IPS-20b (cell line): ENCODE data around the gene CHKB.
"Not testable (repeated sequence)": the region's sequence is repeated elsewhere in the genome, so short reads cannot be mapped to it uniquely, and the experiment has no call there.

ENCODE experiments used
- H3K27ac ChIP-seq: one replicate; pipeline ENCODE4 v1.5.1; 2013; ENCODE audit warnings: low read length
- H3K27me3 ChIP-seq: 2 replicates; pipeline ENCODE4 v1.6.1; 2013; ENCODE audit warnings: mild to moderate bottlenecking, low read length, inconsistent platforms; ENCODE audit not compliant: insufficient read depth
- H3K36me3 ChIP-seq: 2 replicates; pipeline ENCODE4 v1.6.1; 2013; ENCODE audit warnings: low read depth, mild to moderate bottlenecking, inconsistent platforms, low read length, moderate library complexity; ENCODE audit not compliant: insufficient read depth
- H3K4me1 ChIP-seq: 2 replicates; pipeline ENCODE4 v1.6.1; 2013; ENCODE audit warnings: mild to moderate bottlenecking, control low read depth, inconsistent platforms, low read length, moderate library complexity; ENCODE audit not compliant: insufficient read depth
- H3K4me3 ChIP-seq: 2 replicates; pipeline ENCODE4 v1.5.1; 2013; ENCODE audit warnings: mild to moderate bottlenecking, low read length, inconsistent platforms
- H3K9ac ChIP-seq: 2 replicates; pipeline ENCODE4 v1.6.1; 2013; ENCODE audit warnings: low read depth, mild to moderate bottlenecking, inconsistent platforms, low read length, moderate library complexity
- H3K9me3 ChIP-seq: 2 replicates; pipeline ENCODE4 v1.6.1; 2013; ENCODE audit warnings: mild to moderate bottlenecking, low read depth, low read length, inconsistent platforms; ENCODE audit not compliant: insufficient read depth

CHKB gene

DNA sequence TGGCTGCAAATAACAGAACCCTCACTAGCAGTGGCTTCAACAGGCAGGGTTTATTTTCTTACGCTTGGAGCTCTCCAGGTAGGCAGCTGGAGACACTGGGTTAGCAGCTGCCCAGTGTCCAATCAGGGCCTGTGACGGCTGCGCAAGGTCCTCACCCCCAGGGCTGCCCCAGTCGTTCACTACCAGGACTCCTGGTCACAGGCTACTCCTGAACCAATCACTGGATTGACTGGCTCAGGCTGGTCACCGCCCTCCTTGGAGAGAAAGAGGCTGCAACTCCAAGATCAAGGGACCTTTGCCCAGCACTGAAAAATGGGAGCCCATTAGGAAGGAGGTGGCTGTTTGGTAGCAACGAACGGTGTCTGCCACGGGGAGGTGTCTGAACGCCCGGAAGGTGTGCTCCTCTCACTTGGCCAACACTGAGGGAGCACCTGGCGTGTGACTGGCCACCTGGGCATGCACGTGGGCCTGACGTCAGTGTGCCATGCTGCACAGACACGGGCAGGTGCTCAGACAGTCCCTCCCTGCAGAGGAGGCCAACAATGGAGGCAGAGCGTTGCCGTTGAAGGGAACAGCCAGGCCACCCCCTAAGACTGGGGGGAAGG is 40.2 kb upstream of the CHKB start:
- Histone ChIP-seq H3K27me3 (peaks cover 20% of the 10 kb centered on the region), H3K36me3 (no peaks in the 10 kb centered on the region), H3K27ac (no peak overlapping the region), H3K4me1 (no peaks in the 10 kb centered on the region; the same call in 1 of the 2 replicates), H3K9ac (no peak overlapping the region), H3K9me3 (no peaks in the 10 kb centered on the region), H3K4me3 (no peak overlapping the region)

DNA sequence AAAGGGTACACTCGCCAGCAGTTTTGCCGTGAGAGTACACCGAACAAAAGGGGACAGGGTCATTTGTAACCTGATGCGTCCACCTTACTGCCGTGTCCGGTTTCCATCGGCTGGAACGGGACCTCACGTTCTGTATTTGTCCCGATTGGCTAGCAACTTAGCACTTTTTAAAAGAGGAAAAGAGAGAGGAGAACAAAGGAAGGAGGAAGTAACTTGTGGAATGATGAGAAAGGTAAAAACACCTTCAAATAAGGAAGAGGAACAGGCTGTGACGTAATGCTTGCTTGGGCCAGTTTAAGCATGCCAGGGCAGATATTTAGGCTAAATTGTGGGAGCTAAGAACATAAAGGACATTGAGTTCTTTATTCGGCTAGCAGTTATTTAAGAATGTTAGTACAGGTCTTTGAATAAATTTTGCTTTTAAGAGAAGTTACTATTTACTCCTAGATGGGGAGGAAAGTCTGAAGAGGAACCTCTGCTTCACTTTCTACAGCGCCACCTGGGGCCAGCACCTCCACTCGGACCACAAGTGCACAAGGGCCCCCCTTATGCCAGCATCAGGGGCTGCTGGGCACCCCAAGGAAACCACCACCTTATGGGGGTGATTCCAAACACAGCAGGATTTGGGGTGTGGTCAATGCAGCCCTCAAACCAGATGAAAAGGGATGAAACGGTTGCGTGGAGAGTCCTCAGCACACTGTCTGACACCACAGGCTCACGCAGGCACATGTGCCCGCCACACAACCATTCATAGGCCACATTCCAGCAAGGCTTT is 39.5 kb upstream of the CHKB start:
- no peaks in the 10 kb centered on the region; the same call in 1 of the 2 replicates for H3K4me1 ChIP-seq
- peak overlapping the region; percentile 35 for H3K4me3 ChIP-seq
- no peak overlapping the region for H3K27ac ChIP-seq
- H3K9me3 ChIP-seq, result no peaks in the 10 kb centered on the region
- H3K27me3 ChIP-seq, result peaks cover 20% of the 10 kb centered on the region
- no peak overlapping the region for H3K9ac ChIP-seq
- H3K36me3 ChIP-seq, result no peaks in the 10 kb centered on the region

DNA sequence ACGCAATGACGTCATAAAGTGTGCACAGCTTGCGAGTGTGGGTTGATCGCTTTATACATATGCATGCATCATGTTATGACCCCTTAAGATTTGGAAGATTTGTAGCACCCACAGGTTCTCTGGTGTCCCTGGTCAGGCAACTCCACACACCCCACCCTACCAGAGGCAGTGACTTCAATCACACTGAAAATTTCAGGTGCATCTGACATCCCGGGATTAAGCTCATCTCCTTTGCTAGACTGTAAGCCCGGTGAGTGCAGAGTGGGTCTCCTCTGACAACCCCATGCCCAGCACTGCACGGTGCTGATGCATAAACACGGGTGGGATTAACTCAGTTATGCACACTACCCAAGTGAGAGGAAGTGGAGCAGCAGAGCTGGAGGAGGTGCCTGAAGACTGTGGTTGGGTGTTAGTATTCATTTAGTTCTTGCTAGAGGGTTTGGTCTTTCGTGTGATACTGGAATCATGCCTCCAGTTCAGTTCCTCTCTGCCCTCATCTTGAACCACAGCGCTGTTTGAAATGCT is 38.8 kb upstream of the CHKB start:
- Histone ChIP-seq H3K4me3 (peak overlapping the region; percentile 35; the same call in 1 of the 2 replicates), H3K9me3 (no peaks in the 10 kb centered on the region), H3K27ac (no peak overlapping the region), H3K9ac (no peak overlapping the region), H3K36me3 (no peaks in the 10 kb centered on the region), H3K27me3 (peaks cover 20% of the 10 kb centered on the region), H3K4me1 (no peaks in the 10 kb centered on the region; the same call in 1 of the 2 replicates)

DNA sequence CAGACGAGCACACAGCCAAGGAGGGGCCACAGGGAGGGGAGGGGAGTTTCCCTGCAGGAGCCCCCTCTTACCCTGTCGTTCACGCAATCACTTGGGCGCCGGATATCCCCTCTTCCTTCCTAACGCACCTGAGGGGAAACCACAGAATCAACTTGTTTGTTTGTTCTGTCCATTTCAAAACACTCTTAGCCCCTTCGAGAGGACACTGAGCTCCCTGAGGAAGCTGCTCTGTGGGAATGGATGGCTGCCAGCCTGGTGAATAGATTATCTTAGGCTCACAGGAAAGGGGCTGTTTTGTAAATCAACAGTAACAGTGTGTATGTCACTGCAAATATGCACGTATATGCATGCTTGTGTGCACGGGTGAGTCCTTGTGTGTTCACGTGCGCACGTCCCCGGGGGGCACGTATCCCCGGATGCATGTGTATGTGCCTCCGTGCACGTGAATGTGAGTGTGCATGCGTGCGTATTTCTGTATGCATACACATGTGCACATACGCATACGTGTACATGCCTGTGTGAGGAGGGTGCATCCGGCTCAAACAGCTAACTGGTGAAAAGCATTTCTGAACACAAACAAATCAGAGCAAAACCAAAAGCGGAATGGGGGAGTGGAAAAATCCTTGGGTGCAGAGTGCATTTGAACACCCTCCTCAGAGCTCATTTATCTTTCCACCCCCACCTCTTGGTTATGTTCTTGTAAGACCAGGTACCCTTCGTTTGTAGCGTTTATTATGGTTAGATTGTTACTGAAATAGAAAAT is 38.1 kb upstream of the CHKB start:
- no peaks in the 10 kb centered on the region for H3K36me3 ChIP-seq
- peaks cover 20% of the 10 kb centered on the region for H3K27me3 ChIP-seq
- peak overlapping the region; percentile 64 for H3K4me3 ChIP-seq
- no peaks in the 10 kb centered on the region for H3K9me3 ChIP-seq
- no peak overlapping the region for H3K27ac ChIP-seq
- H3K4me1 ChIP-seq, result no peaks in the 10 kb centered on the region; the same call in 1 of the 2 replicates
- peak overlapping the region; percentile 45; the same call in 1 of the 2 replicates for H3K9ac ChIP-seq

DNA sequence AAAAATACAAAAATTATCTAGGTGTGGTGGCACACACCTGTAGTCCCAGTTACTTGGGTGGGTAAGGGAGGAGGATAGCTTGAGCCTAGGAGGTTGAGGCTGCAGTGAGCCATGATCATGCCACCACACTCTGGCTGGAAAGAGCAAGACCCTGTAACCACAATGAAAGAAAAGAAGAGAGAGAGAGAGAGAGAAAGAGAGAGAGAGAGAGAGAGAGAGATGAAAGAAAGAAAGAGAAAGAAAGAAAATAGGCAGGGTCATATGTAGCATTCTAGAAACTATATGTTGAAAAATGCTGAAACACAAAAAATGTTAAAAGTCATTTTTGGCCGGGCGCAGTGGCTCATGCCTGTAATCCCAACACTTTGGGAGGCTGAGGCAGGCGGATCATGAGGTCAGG is 31.6 kb upstream of the CHKB start:
- not testable (repeated sequence) for H3K27ac ChIP-seq, H3K4me3 ChIP-seq, H3K4me1 ChIP-seq, H3K9ac ChIP-seq, H3K36me3 ChIP-seq, H3K9me3 ChIP-seq
- H3K27me3 ChIP-seq, result peaks cover 17% of the 10 kb centered on the region

DNA sequence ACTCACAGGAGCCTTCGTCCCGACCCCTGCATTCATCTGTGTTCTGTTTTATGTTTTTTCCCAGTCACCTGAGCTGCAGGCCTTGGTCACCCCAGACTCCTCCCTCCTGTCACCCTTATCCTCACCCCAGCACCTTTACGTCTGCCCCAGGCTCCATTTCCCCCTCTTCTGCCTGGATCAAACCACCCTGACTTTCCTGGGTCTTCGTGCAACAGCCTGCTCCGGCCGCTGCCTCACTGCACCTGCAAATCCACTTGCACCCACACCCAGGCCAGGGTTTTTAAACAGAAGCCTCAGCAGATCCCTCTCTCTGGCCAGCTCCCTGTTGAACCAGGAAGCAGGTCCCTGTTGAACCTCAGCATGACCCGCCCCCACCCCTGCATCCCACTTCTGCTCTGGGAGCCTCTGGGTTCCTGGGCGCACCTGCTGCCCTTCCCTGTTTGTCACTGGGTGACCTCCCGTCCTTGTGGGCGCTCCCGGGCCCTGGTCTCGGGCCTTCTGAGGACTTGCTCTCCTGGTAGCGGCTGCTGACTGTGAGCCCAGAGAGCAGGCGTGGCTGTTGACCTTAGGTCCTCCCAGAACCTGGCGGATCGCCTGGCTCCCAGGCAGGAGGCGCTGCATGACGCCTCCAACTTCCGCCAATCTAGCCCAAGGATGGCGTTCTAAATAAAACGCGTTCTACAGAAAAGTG is 30.8 kb upstream of the CHKB start:
- H3K36me3 ChIP-seq, result no peaks in the 10 kb centered on the region
- no peak overlapping the region for H3K9ac ChIP-seq

DNA sequence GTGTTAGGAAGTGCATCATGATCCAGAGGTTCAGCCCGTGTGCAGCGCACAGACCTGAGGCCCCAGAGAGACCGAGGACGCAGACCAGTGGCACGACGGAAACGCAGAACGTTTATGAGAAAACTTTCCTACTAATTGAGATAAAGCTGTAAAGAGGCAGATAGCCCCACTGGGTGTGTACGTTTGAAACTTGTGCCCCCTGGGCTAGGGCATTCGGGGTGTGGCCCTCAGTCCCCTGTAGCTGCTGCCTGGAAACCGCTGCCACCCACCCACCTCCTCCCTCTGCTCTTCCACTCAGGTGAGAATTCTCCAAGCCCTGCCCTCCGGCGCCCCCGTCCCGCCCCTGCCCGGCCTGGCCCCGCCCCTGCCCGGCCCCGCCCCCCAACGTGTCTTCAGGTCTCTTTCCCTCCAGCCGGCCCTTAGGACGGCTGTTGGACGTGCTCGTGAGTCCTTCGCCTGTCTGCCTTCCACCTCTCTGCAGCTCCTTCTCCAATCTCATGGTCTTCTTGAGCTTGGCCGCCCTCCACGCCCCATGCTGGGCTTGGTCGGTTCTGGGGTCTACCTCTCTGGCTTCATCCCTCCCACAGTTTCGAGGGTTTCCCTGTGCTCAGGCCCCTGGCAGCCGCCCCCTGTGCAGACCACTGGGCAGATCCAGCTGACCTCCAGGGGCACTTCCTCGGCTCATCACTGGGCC is 30.0 kb upstream of the CHKB start:
- H3K9me3 ChIP-seq, result no peaks in the 10 kb centered on the region
- H3K9ac ChIP-seq, result no peak overlapping the region
- H3K36me3 ChIP-seq, result no peaks in the 10 kb centered on the region
- H3K4me1 ChIP-seq, result no peaks in the 10 kb centered on the region
- H3K4me3 ChIP-seq, result no peak overlapping the region
- no peak overlapping the region for H3K27ac ChIP-seq
- H3K27me3 ChIP-seq, result peaks cover 24% of the 10 kb centered on the region

More for the DNA sequence above, 30.8 kb upstream of the CHKB start:
- no peak overlapping the region for H3K4me3 ChIP-seq
- H3K27me3 ChIP-seq, result peaks cover 20% of the 10 kb centered on the region
- H3K27ac ChIP-seq, result no peak overlapping the region
- no peaks in the 10 kb centered on the region for H3K9me3 ChIP-seq
- no peaks in the 10 kb centered on the region for H3K4me1 ChIP-seq

DNA sequence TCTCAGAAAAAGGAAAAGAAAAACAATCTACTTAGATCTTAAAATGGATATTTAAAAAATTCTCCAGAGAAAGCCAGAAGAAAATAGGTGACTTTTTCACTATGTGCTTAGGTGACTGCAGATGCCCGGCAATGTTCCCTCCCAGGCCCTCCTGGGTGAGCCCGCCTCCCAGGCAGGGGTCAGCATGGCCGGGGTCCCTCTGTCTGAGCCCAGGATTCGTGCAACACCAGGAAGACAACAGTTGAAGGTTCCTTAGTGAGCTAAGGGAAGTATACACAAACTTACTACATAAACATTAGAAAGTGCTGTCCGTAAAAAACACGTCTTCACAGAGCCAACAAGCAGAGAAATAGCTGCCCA is 29.5 kb upstream of the CHKB start:
- no peak overlapping the region for H3K4me3 ChIP-seq
- H3K27ac ChIP-seq, result no peak overlapping the region
- H3K27me3 ChIP-seq, result peaks cover 30% of the 10 kb centered on the region
- H3K36me3 ChIP-seq, result no peaks in the 10 kb centered on the region
- no peaks in the 10 kb centered on the region for H3K4me1 ChIP-seq
- H3K9me3 ChIP-seq, result no peaks in the 10 kb centered on the region
- no peak overlapping the region for H3K9ac ChIP-seq

DNA sequence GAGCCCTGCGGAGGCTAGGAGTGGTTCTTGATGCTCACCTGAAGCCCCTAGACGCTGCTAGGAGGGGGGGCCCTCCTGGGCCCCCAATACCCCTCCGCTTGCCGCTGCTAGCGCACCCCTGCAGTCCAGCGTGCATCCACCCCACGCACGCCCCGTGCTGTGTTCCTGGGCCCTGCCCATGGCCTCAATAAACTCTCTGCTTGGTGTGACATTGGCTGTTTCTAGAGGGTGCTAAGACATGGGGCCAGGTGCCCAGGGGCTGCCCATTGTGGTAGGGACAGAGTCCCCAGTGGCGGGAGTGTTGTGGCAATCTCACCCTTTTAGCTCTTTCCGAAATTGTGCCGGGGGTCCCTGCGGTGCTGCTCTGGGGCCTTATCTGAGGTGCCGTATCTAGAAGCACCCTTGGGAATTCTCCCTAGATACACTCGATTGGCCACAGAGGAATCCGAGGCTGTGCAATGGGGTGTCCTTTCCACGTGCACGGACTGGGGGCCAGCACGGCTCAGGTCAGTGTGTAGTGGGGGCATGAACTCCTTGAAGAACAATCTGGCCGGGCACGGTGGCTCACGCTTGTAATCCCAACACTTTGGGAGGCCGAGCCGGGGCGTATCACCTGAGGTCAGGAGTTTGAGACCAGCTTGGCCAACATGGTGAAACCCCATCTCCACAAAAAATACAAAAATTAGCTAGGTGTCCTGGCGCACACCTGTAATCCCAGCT is 28.9 kb upstream of the CHKB start:
- no peak overlapping the region for H3K27ac ChIP-seq
- H3K9me3 ChIP-seq, result no peaks in the 10 kb centered on the region
- no peaks in the 10 kb centered on the region for H3K36me3 ChIP-seq
- H3K4me3 ChIP-seq, result no peak overlapping the region
- H3K27me3 ChIP-seq, result peaks cover 34% of the 10 kb centered on the region
- H3K9ac ChIP-seq, result no peak overlapping the region
- H3K4me1 ChIP-seq, result no peaks in the 10 kb centered on the region

DNA sequence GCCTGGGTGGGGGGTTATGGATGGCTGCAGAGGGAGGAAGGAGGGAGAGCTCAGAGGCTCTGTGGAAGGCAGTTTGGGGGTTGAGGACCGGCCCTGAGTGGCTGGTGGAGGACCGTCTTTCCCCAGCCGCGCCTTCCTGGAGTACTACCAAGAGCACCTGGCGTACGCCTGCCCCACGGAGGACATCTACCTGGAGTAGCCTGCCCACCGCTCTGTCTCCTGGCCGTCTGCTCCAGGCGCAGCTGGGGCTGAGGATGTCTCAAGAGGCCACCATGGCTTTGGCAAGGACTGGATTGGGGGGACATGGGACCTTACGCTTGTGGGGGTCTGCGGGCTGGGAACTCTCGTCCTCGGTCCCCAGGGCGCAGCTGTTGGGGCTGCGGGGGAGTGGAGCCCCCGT is 27.9 kb upstream of the CHKB start:
- Histone ChIP-seq H3K4me3 (no peak overlapping the region), H3K9ac (no peak overlapping the region), H3K27me3 (peaks cover 43% of the 10 kb centered on the region), H3K4me1 (no peaks in the 10 kb centered on the region), H3K36me3 (no peaks in the 10 kb centered on the region), H3K27ac (no peak overlapping the region), H3K9me3 (no peaks in the 10 kb centered on the region)
